Caco-2 (cell line): ENCODE data around the gene PSTPIP1. TPM values are rescaled to one million over a fixed set of nuclear protein-coding genes. Genes with fewer than 3 reads are reported as not detected.
A peak's percentile ranks its signal among the peaks of the same experiment; 100 is the strongest.

Source experiments
- BruUV-seq: library from RNA; stranded (reverse); fragments of 400-500 nt; replicated peaks from 2 replicates; lab custom pipeline; 2021; lab: Mats Ljungman, UMichigan
- CTCF ChIA-PET: fragments of 300-600 bp; sonication (Branson Sonifier 250); formaldehyde crosslinking; loops from one replicate; lab custom pipeline; 2022; ENCODE audit warnings: antibody characterized with exemption; lab: Charles Lee
- POLR2A ChIA-PET: fragments of 300-600 bp; sonication (Branson Sonifier 250); formaldehyde crosslinking; loops from one replicate; lab custom pipeline; 2022; ENCODE audit warnings: antibody characterized with exemption; lab: Charles Lee
- DNase-seq, 2 experiments: peaks; one replicate each; pipeline versions ENCODE4 v3.0.0 to v3.0.0-alpha.2; 2020 to 2022
- H3K27me3 ChIP-seq: replicated peaks from 2 replicates; pipeline ENCODE4 v1.6.0; 2011; ENCODE audit warnings: low read length; ENCODE audit not compliant: control insufficient read depth, insufficient read depth
- H3K36me3 ChIP-seq: 2 replicates; pipeline ENCODE4 v1.5.1; 2011; ENCODE audit warnings: low read length; ENCODE audit not compliant: control insufficient read depth, insufficient read depth
- H3K4me1 ChIP-seq: fragments of 250-450 bp; sonication (Bioruptor Pico); 2 replicates; pipeline ENCODE4 v1.5.1; 2020; ENCODE audit warnings: mild to moderate bottlenecking
- H3K4me3 ChIP-seq: 2 replicates; pipeline ENCODE4 v1.5.1; 2011; ENCODE audit warnings: low read depth, mild to moderate bottlenecking, control low read depth, low read length
- H3K9me3 ChIP-seq: fragments of 250-450 bp; sonication (Bioruptor Pico); 2 replicates; pipeline ENCODE4 v1.5.1; 2020; ENCODE audit warnings: mild to moderate bottlenecking, moderate library complexity
- H3K27ac Mint-ChIP-seq: one replicate; pipeline ENCODE4 v1.8.0; 2022; ENCODE audit warnings: mixed read lengths; ENCODE audit not compliant: unreplicated experiment
- H3K27me3 Mint-ChIP-seq: one replicate; pipeline ENCODE4 v1.8.0; 2022; ENCODE audit warnings: mixed read lengths; ENCODE audit not compliant: insufficient read depth, unreplicated experiment
- H3K36me3 Mint-ChIP-seq: one replicate; pipeline ENCODE4 v1.8.0; 2022; ENCODE audit warnings: mild to moderate bottlenecking, mixed read lengths; ENCODE audit not compliant: insufficient read depth, unreplicated experiment
- H3K4me1 Mint-ChIP-seq: one replicate; pipeline ENCODE4 v1.8.0; 2022; ENCODE audit warnings: low read depth, mixed read lengths; ENCODE audit not compliant: unreplicated experiment
- H3K4me3 Mint-ChIP-seq: one replicate; pipeline ENCODE4 v1.8.0; 2022; ENCODE audit warnings: mild to moderate bottlenecking, moderate library complexity, mixed read lengths; ENCODE audit not compliant: unreplicated experiment
- H3K9me3 Mint-ChIP-seq: one replicate; pipeline ENCODE4 v1.8.0; 2022; ENCODE audit warnings: mixed read lengths; ENCODE audit not compliant: unreplicated experiment
- CTCF ChIP-seq, 2 experiments: fragments of 200-600 bp in 1 of 2; IDR thresholded peaks; 1 replicate in 1 of 2; 2 replicates in 1 of 2; pipeline versions ENCODE4 v1.5.1 to v1.8.0; 2011 to 2022; ENCODE audit warnings: antibody characterized with exemption in 1 of 2, control low read depth in 1 of 2, inconsistent platforms in 1 of 2, low read depth in 1 of 2, low read length in 1 of 2, mild to moderate bottlenecking in 1 of 2, moderate library complexity in 1 of 2; ENCODE audit not compliant: insufficient read depth in 1 of 2, severe bottlenecking in 1 of 2, unreplicated experiment in 1 of 2
- intact Hi-C: fragments of 100-400 bp; cut with micrococcal nuclease; formaldehyde crosslinking; loops from one replicate; pipeline ENCODE4 v1.10.0; 2022; ENCODE audit not compliant: unreplicated experiment
- total RNA-seq: library from RNA; stranded (reverse); gene quantifications from 2 replicates; pipeline ENCODE4 v1.2.3, GENCODE V29; 2022

PSTPIP1 gene
- total RNA-seq, 1 experiment from 2014 or later, result not detected

DNA sequence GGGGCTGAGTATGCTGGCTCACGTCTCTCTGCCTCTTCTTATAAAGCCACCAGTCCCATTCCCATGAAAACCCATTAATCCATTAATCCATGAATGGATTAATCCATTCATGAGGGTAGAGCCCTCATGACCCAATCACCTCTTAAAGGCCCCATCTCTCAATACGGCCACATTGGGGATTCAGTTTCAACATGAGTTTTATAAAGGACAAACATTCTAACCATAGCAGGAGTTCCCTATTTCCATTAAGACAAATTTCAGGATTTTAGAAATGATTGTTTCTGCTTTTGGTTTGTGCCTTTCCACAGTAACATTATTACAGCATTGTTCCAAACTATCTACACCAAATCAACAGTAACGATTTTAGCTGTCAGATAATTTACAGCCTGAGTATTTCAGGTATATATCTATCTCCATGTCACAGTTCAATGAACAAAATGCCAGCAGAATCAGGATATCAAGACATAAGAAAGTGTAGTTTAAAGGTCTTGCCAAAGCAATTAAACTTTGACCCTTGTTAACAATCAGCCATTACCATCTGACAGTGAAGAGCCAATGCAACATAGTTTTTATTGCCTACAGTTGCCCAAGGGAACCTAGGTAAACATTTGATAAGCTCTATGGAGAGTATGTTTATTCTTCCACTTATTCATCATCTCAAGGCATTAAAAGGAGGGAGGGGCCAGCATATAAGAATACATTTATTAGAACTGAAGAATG lies 72.2 kb downstream of the PSTPIP1 start:
- DNase-seq, result peak in 1 of 2 experiments; percentile 75
- H3K4me1 Mint-ChIP-seq, result peaks cover 53% of the 10 kb centered on the region

GRCh38 chr15:77067691-77068367 lies 72.9 kb downstream of the PSTPIP1 start:
- ChIA-PET POLR2A (no interaction called here), CTCF (interaction anchor here (0.7 kb wide), 1 partner anchor 34 kb away, joined by 3 read pairs; no protein-coding TSS in a partner anchor)
- Mint-ChIP-seq H3K27me3 (no peaks in the 10 kb centered on the region), H3K9me3 (no peaks in the 10 kb centered on the region), H3K27ac (peak overlapping the region; percentile 80), H3K4me1 (peaks cover 55% of the 10 kb centered on the region), H3K36me3 (peaks cover 17% of the 10 kb centered on the region), H3K4me3 (peak overlapping the region; percentile 64)
- peak overlapping the region; percentile 13 for H3K4me3 ChIP-seq
- H3K27me3 ChIP-seq, result no peaks in the 10 kb centered on the region
- H3K36me3 ChIP-seq, result no peaks in the 10 kb centered on the region; the same call in 1 of the 2 replicates
- peaks cover 47% of the 10 kb centered on the region for H3K4me1 ChIP-seq
- no peak for TF ChIP-seq CTCF (IDR thresholded peaks at IDR 0.05; ENCODE audit: insufficient read depth in 1 of 2, low read depth in 1 of 2, low read length in 1 of 2, severe bottlenecking in 1 of 2, unreplicated experiment in 1 of 2)
- no peaks in the 10 kb centered on the region for H3K9me3 ChIP-seq
- intact Hi-C loops, result loop anchor here (1.0 kb wide), 2 partner anchors 11 to 34 kb away; no protein-coding TSS in a partner anchor
- BruUV-seq, result no TSS peak
- DNase-seq, result no peak

More for the DNA sequence above, 72.2 kb downstream of the PSTPIP1 start:
- H3K36me3 ChIP-seq, result no peaks in the 10 kb centered on the region; the same call in 1 of the 2 replicates
- Mint-ChIP-seq H3K9me3 (no peaks in the 10 kb centered on the region), H3K27me3 (no peaks in the 10 kb centered on the region), H3K36me3 (peaks cover 17% of the 10 kb centered on the region), H3K27ac (peak overlapping the region; percentile 80), H3K4me3 (peak overlapping the region; percentile 64)
- TF ChIP-seq CTCF (IDR thresholded peaks at IDR 0.05; ENCODE audit: insufficient read depth in 1 of 2, low read depth in 1 of 2, low read length in 1 of 2, severe bottlenecking in 1 of 2, unreplicated experiment in 1 of 2), result no peak
- no peaks in the 10 kb centered on the region for H3K9me3 ChIP-seq
- intact Hi-C loops, result loop anchor here (1.0 kb wide), 2 partner anchors 10 to 35 kb away; no protein-coding TSS in a partner anchor
- H3K4me3 ChIP-seq, result no peak overlapping the region
- no peaks in the 10 kb centered on the region for H3K27me3 ChIP-seq
- CTCF ChIA-PET, result interaction anchor here (0.7 kb wide), 1 partner anchor 35 kb away, joined by 3 read pairs; no protein-coding TSS in a partner anchor
- POLR2A ChIA-PET, result no interaction called here
- peaks cover 47% of the 10 kb centered on the region for H3K4me1 ChIP-seq
- BruUV-seq, result no TSS peak

- Histone ChIP-seq H3K9me3 (no peaks in the 10 kb centered on the region), H3K4me3 (no peak overlapping the region), H3K27me3 (no peaks in the 10 kb centered on the region), H3K36me3 (no peaks in the 10 kb centered on the region; the same call in 1 of the 2 replicates), H3K4me1 (peaks cover 47% of the 10 kb centered on the region)
- H3K27ac Mint-ChIP-seq, result no peak overlapping the region
- intact Hi-C loops, result no loop called here
- H3K9me3 Mint-ChIP-seq, result no peaks in the 10 kb centered on the region
- H3K4me3 Mint-ChIP-seq, result peak overlapping the region; percentile 38
- no peaks in the 10 kb centered on the region for H3K27me3 Mint-ChIP-seq
- TF ChIP-seq CTCF (IDR thresholded peaks at IDR 0.05; ENCODE audit: insufficient read depth in 1 of 2, low read depth in 1 of 2, low read length in 1 of 2, severe bottlenecking in 1 of 2, unreplicated experiment in 1 of 2), result no peak
- H3K4me1 Mint-ChIP-seq, result peaks cover 54% of the 10 kb centered on the region
- DNase-seq, result no peak
- H3K36me3 Mint-ChIP-seq, result peaks cover 17% of the 10 kb centered on the region
- ChIA-PET POLR2A (no interaction called here), CTCF (no interaction called here)
- BruUV-seq, result no TSS peak
Observed at GRCh38 chr15:77068633-77069032, 73.7 kb downstream of the PSTPIP1 start.
